Mesenteric fat pad (tissue), 1 donor: ENCODE results near the gene JPT2. TPM values are rescaled to one million over a fixed set of nuclear protein-coding genes. Genes with fewer than 3 reads are reported as not detected.

ENCODE experiments used
- DNase-seq: peaks from one replicate; pipeline ENCODE4 v3.0.0-alpha.2; 2020; ENCODE audit warnings: low spot score
- long read RNA-seq: library from polyadenylated mRNA; unstranded; transcript quantifications from one replicate; pipeline ENCODE4 v2.0.0, GENCODE V29; 2020
- total RNA-seq: library from RNA; stranded (reverse); fragmentation: NEBNext Ultra II Directional; extraction: Animal tissue kit (Norgen Biotek cat#: 25700); gene quantifications from one replicate; pipeline ENCODE4 v1.2.1, GENCODE V29; 2021
- donor health status: DM: yes; HTN: yes; CAD: no.

JPT2 gene
- 39.0 TPM for total RNA-seq
- long read RNA-seq, partial matches to known transcripts: 0 of 15 reads
- long read RNA-seq, other reads (novel, unspliced or antisense): 11 of 15 reads

GRCh38 chr16:1677942-1678499 lies at the start of gene JPT2:
TSS of gene JPT2 (plus strand) at chr16:1678279. CDS start at chr16:1678313, 34 bp downstream.
- DNase-seq: peak; percentile 98

GRCh38 chr16:1630450-1631213 lies 47.4 kb upstream of the JPT2 start:
- no peak for DNase-seq

DNA sequence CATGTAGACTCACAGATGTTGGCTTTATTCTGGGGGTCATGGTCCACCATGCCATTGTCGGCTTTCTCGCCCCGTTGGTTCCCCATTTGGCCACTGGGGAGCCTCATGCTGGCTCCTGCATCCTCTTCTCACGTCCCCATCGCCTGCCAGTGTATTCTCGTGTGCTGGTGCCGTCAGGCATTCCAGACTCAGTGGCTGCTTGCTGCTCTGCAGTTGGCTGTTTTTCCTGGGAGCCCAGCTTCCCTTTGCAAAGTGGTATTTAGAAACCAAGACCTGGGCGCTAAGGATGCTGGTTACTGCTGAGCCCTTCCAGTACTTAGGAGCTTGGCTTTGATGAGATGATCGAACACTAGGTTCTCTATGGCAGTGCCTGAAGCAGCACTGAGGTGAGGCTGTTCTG lies 46.8 kb upstream of the JPT2 start:
- no peak for DNase-seq

GRCh38 chr16:1631931-1632637 lies 46.0 kb upstream of the JPT2 start:
- no peak for DNase-seq

GRCh38 chr16:1632638-1632970 lies 45.5 kb upstream of the JPT2 start:
- DNase-seq: no peak

DNA sequence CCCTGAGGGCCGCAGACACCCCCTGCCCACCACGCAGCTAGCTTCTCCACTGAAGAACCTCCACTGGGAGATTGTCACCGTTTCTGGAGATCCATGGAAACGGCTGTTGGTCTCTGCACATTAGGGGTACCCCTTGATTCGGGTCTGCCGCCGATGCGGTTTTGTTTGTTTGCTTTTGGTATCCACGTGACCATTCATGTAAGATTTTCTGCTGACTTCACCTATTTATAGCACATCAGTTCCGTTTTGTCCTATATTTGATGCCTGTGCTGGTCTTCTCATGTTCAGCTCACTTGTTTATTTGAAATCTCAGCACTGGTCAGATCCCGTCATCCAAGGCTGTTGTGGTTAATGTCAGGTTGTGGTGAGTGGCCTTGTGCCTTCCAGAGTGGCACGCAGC lies 44.8 kb upstream of the JPT2 start:
- DNase-seq: no peak

DNA sequence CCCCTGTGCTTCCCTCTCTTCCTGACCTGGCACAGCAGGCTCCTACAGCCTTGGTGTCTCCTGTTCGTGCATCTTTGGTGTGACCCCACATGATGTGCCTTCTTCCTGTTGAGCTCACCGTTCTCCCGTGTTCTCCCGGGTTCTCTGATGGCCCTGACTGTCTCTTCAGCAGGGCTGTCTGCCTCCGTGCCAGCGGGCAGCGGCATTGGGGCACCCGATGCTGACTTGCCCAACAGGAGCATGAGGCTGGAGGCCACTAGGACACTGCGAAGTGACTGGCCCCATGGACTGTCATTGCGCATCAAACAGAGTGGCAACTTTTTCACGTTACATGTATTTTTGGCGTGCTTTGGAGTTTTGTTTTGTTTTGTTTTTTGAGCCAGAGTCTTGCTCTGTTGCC lies 43.5 kb upstream of the JPT2 start:
- DNase-seq: no peak

GRCh38 chr16:1635070-1635469 lies 43.0 kb upstream of the JPT2 start:
- no peak for DNase-seq

DNA sequence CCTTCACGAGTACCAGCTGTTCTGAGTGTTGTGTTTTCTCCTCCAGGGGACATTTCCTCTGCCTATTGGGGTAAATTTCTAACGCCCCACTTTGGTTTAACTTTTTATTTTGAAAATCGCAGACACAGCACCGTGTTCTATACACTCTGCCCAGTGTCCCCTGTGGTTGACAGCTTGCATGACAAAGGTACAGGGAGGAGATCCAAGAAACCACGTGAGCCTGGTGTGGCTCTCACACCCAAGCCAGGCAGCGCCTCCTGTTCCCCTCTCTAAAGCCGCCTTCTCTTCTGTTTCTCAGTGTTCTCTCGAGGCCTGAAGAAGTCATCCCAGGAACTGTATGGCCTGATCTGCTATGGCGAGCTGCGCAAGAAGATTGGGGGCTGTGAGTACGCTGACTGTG lies 40.6 kb upstream of the JPT2 start:
- no peak for DNase-seq

DNA sequence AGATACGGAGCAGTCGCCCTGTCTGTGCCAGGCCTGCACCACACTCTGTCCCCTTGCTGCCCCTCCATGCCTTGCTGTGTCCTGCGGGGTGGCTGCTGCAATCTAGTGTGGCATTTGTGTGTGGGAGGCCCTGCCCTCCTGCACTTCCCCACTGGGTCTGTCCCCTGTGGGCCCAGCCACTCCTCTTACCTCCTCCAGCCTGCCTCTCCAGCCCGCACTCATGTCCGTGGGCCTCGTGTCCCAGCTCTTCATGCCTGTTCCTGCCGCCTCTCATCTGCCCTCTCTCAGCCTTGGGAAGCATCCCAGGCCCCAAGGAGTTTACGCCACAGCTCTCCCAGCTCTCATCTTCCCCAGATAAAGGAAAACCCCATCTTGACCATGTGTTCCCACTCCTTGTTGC lies 39.3 kb upstream of the JPT2 start:
- DNase-seq: no peak

DNA sequence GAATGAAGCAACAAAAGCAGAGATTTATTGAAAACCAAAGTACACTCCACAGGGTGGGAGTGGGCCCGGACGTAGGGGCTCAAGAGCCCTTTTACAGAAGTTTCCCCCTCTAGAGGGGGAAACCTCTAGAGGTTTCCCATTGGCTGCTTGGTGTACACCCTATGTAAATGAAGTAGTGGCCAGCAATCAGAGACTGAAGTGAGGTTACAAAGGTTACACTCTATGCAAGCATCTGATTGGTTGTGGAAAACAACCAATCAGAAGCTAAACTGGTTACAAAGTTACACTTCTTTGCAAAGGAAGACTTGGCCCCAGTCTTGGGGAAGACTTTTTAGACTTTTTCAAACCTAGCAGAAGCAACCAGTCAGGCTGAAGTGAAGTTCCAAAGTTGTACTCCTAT lies 38.8 kb upstream of the JPT2 start:
- DNase-seq: no peak

DNA sequence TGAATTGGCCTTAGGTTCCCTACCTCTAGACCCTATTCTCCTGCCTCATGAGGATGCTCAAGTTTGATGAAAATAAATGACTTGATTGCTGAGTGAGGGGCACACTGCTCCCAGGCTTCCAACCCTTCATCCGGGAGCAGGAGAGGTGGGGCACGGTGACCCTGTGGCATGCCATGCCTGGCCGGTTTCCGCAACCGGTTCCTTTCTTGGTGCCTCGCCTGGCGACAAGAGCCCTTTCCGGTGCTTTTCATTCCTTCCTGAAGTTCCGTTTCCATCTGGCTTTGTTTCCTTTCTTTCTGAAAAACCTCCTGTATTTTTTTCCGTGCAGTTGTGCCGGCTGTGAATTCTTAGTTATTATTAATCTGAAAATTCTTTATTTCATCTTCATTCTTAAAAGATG lies 38.2 kb upstream of the JPT2 start:
- DNase-seq: no peak

- no peak for DNase-seq
These were observed 37.7 kb upstream of the JPT2 start for GRCh38 chr16:1640261-1640941.

- DNase-seq: no peak
These were observed 36.8 kb upstream of the JPT2 start for GRCh38 chr16:1641261-1641660.

DNA sequence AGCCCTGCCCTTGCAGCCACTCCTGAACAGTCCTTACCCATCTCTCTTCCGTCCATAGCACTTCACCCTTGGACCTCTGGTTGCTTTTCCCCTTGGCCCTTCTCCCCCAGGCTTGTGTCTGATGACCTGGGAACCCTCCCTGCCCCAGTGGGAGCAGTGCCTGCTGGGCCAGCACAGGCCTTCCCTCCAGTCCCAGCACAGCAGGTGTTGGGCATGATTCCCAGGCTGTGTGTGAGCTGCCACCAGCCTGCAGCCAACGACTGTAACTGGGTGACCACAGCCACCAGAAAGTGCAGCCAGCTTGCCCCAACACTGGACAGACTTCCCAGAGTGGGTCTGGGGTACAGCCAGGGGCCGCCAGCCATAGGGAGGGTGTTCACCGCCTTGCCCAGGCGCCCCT lies 35.9 kb upstream of the JPT2 start:
- DNase-seq: no peak

GRCh38 chr16:1642753-1643152 lies 35.3 kb upstream of the JPT2 start:
- DNase-seq: no peak

DNA sequence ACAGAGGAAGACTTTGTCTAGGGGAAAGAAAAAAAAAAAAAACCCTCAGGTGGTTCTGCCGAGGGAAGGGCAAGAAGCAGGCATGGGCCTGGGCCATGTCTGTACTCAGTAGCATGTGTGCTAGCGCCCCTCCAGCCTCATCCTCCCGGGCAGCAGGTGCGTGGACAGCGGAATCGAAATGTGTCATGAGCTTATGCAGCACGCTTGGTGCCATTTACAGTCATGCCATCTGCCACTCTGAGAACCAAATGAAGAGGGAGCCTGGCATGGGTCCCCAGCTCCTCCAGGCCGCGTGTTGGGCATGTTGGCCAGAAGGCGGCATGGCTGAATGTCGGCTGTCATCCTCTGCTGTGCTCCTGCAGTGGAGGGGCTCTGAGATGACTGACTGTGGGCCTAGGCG lies 34.6 kb upstream of the JPT2 start:
- DNase-seq: no peak

DNA sequence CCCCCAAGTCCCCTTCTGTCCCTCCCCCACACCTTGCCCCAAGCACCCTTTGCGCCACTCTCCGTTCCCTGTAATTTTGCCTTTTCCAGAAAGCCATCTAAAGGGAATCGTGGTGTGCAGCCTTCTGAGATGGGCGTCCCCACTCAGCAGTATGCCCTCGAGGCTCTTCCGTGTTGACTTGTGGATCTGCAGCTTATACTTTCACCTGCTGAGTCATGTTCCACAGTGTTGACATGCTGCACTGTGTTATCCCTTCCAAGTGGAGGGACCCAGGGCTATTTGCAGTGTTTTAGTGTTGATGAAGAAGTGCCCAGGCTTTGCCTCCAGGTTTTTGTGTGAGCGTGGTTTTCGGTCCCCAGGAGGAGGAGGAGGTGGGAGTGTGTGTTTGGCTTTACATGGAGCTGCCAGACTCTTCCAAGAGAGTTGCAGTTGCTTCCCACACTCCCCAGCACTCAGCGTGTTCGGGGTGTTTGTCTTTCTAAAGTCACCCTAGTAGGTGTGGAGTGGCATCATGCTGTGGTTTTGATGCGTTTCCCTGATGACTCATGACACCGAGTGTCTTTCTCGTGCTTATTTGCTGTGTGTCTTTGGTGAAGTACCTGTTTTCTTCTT lies 32.1 kb upstream of the JPT2 start:
- DNase-seq: no peak

- no peak for DNase-seq
These were observed 30.2 kb upstream of the JPT2 start for GRCh38 chr16:1647856-1648255.

- DNase-seq: no peak
These were observed 27.9 kb upstream of the JPT2 start for GRCh38 chr16:1650131-1650530.

DNA sequence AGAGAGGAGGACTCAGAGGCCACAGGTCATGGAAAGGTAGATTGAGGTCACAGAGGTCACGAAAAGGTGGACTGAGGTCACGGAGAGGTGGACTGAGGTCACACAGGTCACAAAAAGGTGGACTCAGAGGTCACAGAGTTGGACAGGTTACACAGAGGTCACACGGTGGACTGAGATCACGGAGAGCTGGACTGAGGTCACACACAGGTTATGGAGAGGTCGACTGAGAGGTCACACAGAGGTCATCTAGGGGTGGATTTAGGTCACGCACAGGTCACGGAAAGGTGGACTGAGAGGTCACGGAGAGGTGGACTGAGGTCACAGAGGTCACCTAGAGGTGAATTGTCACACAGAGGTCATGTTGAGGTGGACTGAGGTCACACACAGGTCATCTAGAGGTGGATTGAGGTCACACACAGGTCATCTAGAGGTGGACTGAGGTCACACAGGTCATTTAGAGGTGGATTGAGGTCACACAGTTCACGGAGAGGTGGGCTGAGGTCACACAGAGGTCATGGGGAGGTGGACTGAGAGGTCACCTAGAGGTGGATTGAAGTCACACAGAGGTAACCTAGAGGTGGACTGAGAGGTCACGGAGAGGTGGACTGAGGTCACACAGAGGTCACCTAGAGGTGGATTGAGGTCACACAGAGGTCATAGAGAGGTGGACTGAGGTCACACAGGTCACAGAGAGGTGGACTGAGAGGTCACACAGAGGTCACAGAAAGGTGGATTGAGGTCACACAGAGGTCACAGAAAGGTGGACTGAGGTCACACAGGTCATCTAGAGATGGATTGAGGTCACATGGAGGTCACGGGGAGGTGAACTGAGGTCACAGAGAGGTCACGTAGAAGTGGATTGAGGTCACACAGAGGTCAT lies 26.7 kb upstream of the JPT2 start:
- no peak for DNase-seq
